Stimulated activated CD4-positive, alpha-beta T cell treated with anti-CD3 and anti-CD28 coated beads, Interleukin-4, amount 100 ng/mL, for 4 hours (primary cell): ENCODE results near the gene RERE.
A peak's percentile ranks its signal among the peaks of the same experiment; 100 is the strongest.
"Not testable (repeated sequence)": the region's sequence is repeated elsewhere in the genome, so short reads cannot be mapped to it uniquely, and the experiment has no call there.

ENCODE experiments used
- DNase-seq, 2 experiments: peaks; one replicate each; pipeline ENCODE4 v3.0.0-alpha.2; 2020

RERE gene

GRCh38 chr1:8712413-8713231, 104.8 kb downstream of the RERE start:
- no peak for DNase-seq

GRCh38 chr1:8711873-8712412, 105.5 kb downstream of the RERE start:
- no peak for DNase-seq

- no peak for DNase-seq
These were observed 106.3 kb downstream of the RERE start for GRCh38 chr1:8711151-8711550.

GRCh38 chr1:8708259-8708658, 109.2 kb downstream of the RERE start:
- no peak for DNase-seq

GRCh38 chr1:8706995-8707396, 110.4 kb downstream of the RERE start:
- DNase-seq: no peak

- DNase-seq: no peak
These were observed 111.1 kb downstream of the RERE start for GRCh38 chr1:8706291-8706690.

- DNase-seq: no peak
These were observed 112.5 kb downstream of the RERE start for GRCh38 chr1:8704866-8705506.

- DNase-seq: peak; percentile 19 to 52
These were observed 114.3 kb downstream of the RERE start for GRCh38 chr1:8702850-8703810.

- DNase-seq: no peak
These were observed 115.0 kb downstream of the RERE start for GRCh38 chr1:8702472-8702849.

GRCh38 chr1:8701794-8702471, 115.5 kb downstream of the RERE start:
- DNase-seq: no peak

GRCh38 chr1:8699679-8700078, 117.8 kb downstream of the RERE start:
- DNase-seq: no peak

- DNase-seq: no peak
These were observed 118.4 kb downstream of the RERE start for GRCh38 chr1:8698937-8699447.

GRCh38 chr1:8698012-8698630, 119.3 kb downstream of the RERE start:
- no peak for DNase-seq

- DNase-seq: not testable (repeated sequence)
These were observed 122.0 kb downstream of the RERE start for GRCh38 chr1:8695442-8695841.

- no peak for DNase-seq
These were observed 124.3 kb downstream of the RERE start for GRCh38 chr1:8693107-8693506.

GRCh38 chr1:8691662-8692061, 125.8 kb downstream of the RERE start:
- no peak for DNase-seq

GRCh38 chr1:8690253-8690525, 127.3 kb downstream of the RERE start:
- DNase-seq: no peak

- no peak for DNase-seq
These were observed 127.8 kb downstream of the RERE start for GRCh38 chr1:8689431-8690252.

- no peak for DNase-seq
These were observed 129.9 kb downstream of the RERE start for GRCh38 chr1:8687538-8687937.

- no peak for DNase-seq
These were observed 130.4 kb downstream of the RERE start for GRCh38 chr1:8687039-8687438.

GRCh38 chr1:8685463-8685862, 132.0 kb downstream of the RERE start:
- DNase-seq: no peak
